Activated CD4-positive, alpha-beta T cell treated with anti-CD3 and anti-CD28 coated beads, Interleukin-2, Interleukin-4, amounts not matched to agents 100 ng/mL and 50 ng/mL, durations not matched to agents 16 hours and 8 hours (primary cell): ENCODE results near the gene OSBPL6.

Source experiments
- DNase-seq: peaks from one replicate; pipeline ENCODE4 v3.0.0-alpha.2; 2020; ENCODE audit warnings: low spot score

Gene OSBPL6

GRCh38 chr2:178271629-178272333 is 77.5 kb downstream of the OSBPL6 start:
- no peak for DNase-seq

- no peak for DNase-seq
Observed at GRCh38 chr2:178273787-178274360, 79.6 kb downstream of the OSBPL6 start.

GRCh38 chr2:178275600-178275999 is 81.3 kb downstream of the OSBPL6 start:
- DNase-seq = no peak

GRCh38 chr2:178277741-178278197 is 83.5 kb downstream of the OSBPL6 start:
- no peak for DNase-seq

GRCh38 chr2:178279142-178279541 is 84.8 kb downstream of the OSBPL6 start:
- no peak for DNase-seq

DNA sequence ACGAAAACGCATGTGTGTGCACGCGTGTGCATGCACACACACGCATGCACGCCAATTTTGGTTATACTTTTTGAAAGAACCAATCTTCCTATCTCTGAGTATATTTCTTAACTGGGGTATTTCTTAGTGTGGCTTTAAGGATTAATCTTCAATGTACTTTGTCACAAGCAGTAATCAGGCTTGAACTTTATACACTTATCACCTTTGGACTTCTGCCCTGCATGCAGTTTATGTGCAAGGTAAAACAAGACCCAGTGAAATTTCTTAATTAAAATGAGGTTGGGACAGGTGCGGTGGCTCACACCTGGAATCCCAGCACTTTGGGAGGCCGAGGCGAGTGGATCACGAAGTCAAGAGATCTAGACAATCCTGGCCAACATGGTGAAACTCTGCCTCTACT is 85.3 kb downstream of the OSBPL6 start:
- DNase-seq = no peak

DNA sequence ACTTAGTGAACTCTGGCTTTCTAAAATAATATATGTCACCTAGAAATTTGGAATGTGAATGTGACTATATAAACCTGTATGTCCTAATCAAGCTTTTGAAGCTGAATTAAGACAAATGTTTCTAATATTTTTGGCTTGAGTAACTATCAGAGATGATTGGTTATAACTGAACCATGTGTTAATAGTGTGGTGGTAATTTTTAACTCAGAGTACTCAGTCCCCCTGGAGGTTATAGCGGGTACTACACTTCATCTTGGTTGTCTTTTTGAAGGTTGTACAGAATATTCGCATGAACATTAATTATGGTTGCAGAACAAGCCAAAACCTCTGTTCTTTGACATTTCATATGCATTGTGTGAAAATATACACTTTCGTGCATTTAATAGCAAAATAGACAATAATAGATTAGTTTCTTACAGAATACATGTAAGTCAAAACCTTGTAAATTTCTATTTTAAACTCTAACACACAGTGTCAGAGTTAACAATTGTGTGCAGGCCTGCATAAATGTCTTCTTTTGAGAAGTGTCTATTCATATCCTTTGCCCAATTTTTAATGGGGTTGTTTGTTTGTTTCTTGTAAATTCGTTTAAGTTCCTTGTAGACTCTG is 86.0 kb downstream of the OSBPL6 start:
- peak; percentile 54 for DNase-seq

GRCh38 chr2:178282075-178282815 is 87.9 kb downstream of the OSBPL6 start:
- no peak for DNase-seq

- DNase-seq = no peak
Observed at GRCh38 chr2:178283341-178283918, 89.1 kb downstream of the OSBPL6 start.

- no peak for DNase-seq
Observed at GRCh38 chr2:178284613-178285286, 90.4 kb downstream of the OSBPL6 start.

DNA sequence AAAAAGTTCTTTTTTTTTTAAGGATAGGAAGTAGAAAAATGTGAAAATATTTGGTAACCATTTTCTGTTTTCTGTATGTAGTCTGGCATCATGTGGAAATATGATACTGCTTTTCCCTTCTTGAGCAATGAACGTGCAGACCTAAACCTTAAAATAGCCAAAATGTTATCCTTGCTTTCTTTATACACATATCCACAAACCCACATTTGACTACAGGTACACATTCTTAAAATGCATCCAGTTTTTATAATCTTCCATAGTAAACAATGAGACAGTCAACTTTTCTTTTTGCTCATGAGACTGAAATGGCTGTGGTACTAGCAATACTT is 90.9 kb downstream of the OSBPL6 start:
- no peak for DNase-seq

DNA sequence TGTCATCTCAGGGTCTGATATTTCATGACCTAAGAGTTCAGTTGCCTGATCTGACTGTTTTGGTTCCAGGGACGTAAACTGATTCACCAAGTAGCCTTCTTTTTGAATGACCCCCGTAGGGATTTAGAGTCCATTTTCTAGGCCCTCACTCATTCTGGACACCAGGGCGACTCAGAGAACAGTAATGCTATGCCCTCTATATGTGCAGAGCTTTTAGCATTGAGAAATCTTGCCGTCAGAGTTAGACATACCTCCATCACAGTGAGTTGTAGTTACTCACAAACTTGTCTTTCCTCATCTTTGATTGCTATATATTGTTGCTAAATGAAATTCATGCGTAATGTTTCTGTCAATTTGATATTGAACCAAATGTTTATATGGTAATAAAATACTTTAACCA is 92.3 kb downstream of the OSBPL6 start:
- no peak for DNase-seq

DNA sequence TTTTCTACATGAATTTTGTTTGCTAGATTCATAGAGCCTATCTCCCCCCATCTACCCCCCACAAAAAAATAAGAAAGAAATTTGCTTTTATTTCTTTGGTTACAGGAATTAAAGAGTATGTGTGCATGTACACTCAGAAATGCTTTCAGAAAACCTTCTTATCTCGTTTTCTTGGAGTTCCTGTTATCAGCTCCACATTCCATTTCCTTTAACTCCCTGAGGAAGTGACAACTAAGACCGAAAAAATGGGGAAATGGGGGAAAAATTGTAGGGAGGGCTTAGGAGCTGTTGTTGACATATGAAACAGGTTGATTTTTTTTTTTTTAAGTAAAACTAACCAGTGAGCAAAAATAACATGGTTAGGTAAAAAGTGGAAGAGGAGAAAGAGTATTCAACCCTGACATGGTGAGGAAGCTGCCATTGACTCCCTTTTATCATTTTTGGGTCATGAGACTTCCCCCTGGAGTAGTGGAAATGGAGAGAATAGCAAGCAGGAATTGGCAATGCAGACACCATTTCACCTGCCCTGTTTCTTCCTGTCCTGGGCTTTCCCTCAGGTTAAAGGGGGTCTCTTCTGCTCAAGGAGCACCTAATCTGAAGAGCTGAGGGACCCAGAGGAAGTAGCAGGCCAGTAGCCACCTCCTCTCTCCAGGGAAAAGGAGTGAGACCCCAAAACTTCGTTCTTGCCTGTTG is 93.5 kb downstream of the OSBPL6 start:
- DNase-seq = no peak

DNA sequence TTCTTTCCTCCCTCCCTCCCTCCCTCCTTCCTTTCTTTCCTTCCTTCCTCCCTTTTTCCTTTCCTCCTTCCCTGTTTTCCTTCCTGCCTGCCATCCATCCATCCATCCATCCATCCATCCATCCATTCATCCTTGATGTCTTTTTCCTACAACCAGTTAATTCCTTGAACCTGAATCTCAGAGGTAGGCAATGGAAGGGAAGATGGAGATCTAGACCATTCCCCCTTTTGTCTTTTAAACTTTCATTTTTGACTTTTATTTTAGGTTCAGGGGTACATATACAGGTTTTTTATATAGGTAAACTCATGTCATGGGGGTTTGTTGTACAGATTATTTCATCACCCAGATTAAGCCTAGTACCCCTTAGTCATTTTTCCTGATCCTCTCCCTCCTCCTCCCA is 97.4 kb downstream of the OSBPL6 start:
- DNase-seq = no peak

- no peak for DNase-seq
Observed at GRCh38 chr2:178292586-178292985, 98.3 kb downstream of the OSBPL6 start.

- DNase-seq = no peak
Observed at GRCh38 chr2:178295115-178295514, 100.8 kb downstream of the OSBPL6 start.

DNA sequence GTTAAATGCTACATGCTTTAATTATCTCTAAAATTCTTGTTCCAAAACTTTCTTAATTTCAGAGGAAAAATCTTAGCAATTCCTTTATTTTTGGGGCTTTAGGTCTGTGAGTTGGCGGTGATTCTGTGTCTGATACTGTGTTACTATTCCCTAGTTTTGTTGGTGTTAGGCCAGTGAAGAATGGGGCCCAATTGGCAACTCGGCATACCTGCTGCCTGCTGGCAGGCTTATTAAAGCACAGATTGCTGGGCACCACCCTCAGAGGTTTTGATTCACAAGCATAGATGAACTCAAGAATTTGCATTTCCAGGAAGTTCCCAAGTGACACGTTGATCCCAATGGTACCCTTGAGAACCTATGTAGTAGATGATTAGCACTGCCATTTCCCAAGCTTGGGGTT is 101.6 kb downstream of the OSBPL6 start:
- no peak for DNase-seq

DNA sequence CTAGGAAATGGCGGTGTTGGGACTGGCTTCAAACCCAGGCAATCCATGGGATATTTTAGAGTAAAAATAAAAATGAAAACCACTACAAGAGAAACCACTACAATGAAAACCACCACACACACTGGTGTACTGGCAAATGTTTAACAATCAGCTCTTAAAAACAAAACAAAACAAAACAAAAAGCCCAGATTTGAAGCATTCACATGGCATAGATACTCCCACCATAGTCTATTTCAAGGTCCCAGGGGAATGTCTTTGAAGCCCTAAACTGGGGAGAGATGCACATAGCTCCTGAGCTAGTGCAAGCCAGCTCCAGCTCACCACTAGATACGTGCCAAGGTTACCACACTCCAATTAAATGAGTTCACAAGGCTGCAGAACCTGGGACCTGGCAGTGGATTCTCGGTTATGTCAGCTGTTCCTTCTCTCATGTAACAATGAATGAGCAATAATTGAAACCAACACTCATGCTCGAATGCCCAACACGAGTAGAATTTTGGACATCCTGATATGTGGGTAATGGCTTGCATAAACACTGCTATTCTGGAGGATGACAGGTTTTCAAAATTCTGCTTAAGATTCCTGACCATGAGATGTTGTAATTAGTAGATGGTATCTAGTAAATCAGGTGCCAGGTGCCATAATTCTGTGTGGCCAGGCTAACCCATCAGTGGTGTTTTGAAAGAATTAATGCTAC is 102.2 kb downstream of the OSBPL6 start:
- no peak for DNase-seq

- DNase-seq = no peak
Observed at GRCh38 chr2:178297091-178297411, 102.7 kb downstream of the OSBPL6 start.

DNA sequence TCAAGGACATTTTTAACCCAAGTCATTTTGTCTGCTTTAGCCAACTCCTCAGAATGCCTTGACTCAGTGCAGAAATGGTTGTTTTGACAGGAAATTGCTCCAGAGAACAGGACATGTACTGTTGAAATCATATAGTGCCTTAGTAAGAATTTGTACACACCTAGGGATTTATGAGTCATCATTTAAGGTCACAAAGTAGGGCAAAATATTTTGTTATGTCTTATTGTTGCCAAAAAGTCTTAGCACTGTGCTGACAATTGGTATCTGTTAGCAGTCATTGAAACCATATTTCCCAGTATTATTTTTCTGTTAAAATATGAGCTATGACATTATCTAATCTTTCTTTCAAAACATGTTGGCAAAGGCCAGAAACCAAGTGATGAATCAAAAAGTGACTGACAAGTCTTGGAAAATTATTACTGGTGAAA is 104.5 kb downstream of the OSBPL6 start:
- DNase-seq = no peak

DNA sequence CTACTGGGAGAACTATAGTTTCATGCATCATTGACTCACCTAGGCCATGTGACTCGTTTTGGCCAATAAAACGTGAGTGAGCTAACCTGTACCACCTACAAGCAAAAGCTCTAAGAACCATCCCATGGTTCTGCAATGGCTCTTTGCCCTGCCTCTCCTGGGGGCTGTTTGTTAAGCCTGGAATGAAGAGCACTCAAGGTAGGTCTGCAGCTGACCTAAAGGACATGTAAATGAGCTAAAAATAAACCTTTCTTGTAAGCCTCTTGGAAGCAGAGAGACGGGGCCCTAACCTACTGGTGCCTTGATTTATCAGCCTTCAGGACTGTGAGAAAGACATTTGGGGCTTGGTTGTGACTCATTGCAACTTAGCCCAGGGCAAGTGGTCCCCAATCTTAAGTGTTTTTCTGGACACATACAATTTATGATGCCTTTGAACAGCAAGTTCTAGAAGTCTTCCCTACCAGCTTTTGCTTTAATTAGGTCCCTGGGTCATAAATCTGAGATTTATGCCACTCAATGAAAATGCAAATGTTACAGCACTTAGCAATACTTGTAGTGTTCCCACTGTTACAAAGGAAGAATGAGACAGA is 107.4 kb downstream of the OSBPL6 start:
- DNase-seq = no peak
